GM06990 (cell line): Measurements from ENCODE around the gene TTLL6.

Experiments used
- DNase-seq: peaks from one replicate; pipeline ENCODE4 v3.0.0-alpha.2; 2011; ENCODE audit not compliant: insufficient read length; ENCODE audit errors: extremely low read depth
- H3K27me3 ChIP-seq: replicated peaks from 2 replicates; pipeline ENCODE4 v1.6.0; 2011; ENCODE audit warnings: low read length; ENCODE audit not compliant: control insufficient read depth, insufficient read depth
- H3K36me3 ChIP-seq: 2 replicates; pipeline ENCODE4 v1.5.1; 2011; ENCODE audit warnings: low read length; ENCODE audit not compliant: control insufficient read depth, insufficient read depth
- H3K4me3 ChIP-seq: replicated peaks from 2 replicates; pipeline ENCODE4 v1.5.1; 2011; ENCODE audit warnings: low read depth, mild to moderate bottlenecking, control low read depth, low read length
- TF ChIP-seq, protein P1 (sequence below): IDR thresholded peaks from 2 replicates; pipeline ENCODE4 v1.5.1; 2011; ENCODE audit warnings: low read length, control low read depth, mild to moderate bottlenecking, inconsistent platforms; ENCODE audit not compliant: insufficient read depth, poor library complexity, severe bottlenecking

Gene TTLL6

DNA sequence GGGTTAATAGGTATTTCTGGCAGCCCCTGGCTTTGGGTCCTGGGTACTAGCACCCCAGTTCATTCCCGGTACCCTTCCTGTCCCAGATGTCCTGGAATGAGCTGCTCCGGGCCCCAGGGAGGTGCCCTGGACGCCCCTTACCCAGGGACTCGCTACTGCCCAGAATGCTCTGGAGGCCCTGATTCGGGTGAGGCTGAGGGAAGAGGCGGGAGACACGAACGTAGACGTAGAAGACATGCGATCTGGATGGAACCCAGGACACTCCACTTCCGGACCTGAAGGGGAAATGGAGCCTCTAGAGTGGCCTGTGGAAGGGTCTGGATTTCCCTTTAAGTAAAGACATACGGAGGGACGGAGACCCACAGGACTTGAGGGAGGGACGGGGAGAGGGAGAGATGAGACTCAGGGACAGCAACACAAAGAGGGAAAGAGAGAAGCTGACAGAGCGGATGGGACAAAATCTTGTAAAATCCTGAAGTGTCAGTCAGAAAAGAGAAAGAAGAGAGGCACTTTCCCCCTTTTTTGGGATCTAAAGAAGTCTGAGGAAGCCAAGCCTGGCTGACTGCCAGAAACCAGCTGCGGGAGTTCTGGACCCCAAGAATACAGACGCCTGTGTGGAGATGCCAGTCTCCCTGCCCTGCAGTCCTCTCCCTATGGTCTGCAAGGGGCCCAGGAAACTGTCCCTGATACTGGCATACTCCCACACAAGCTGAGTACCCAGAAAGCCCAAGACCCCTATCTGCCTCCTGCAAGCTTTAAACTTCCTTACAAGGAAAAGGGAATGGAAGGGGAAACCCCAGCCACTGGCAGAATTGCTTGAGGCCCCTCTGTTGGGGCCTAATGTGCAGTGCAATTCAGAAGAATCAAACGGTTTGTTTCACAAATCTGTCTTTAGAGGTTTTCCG lies 87.4 kb downstream of the TTLL6 start:
- DNase-seq: no peak
- no peak overlapping the region for H3K4me3 ChIP-seq
- no peaks in the 10 kb centered on the region for H3K36me3 ChIP-seq
- H3K27me3 ChIP-seq: peaks cover 7% of the 10 kb centered on the region
- TF ChIP-seq, protein P1, sequence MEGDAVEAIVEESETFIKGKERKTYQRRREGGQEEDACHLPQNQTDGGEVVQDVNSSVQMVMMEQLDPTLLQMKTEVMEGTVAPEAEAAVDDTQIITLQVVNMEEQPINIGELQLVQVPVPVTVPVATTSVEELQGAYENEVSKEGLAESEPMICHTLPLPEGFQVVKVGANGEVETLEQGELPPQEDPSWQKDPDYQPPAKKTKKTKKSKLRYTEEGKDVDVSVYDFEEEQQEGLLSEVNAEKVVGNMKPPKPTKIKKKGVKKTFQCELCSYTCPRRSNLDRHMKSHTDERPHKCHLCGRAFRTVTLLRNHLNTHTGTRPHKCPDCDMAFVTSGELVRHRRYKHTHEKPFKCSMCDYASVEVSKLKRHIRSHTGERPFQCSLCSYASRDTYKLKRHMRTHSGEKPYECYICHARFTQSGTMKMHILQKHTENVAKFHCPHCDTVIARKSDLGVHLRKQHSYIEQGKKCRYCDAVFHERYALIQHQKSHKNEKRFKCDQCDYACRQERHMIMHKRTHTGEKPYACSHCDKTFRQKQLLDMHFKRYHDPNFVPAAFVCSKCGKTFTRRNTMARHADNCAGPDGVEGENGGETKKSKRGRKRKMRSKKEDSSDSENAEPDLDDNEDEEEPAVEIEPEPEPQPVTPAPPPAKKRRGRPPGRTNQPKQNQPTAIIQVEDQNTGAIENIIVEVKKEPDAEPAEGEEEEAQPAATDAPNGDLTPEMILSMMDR: no peak

DNA sequence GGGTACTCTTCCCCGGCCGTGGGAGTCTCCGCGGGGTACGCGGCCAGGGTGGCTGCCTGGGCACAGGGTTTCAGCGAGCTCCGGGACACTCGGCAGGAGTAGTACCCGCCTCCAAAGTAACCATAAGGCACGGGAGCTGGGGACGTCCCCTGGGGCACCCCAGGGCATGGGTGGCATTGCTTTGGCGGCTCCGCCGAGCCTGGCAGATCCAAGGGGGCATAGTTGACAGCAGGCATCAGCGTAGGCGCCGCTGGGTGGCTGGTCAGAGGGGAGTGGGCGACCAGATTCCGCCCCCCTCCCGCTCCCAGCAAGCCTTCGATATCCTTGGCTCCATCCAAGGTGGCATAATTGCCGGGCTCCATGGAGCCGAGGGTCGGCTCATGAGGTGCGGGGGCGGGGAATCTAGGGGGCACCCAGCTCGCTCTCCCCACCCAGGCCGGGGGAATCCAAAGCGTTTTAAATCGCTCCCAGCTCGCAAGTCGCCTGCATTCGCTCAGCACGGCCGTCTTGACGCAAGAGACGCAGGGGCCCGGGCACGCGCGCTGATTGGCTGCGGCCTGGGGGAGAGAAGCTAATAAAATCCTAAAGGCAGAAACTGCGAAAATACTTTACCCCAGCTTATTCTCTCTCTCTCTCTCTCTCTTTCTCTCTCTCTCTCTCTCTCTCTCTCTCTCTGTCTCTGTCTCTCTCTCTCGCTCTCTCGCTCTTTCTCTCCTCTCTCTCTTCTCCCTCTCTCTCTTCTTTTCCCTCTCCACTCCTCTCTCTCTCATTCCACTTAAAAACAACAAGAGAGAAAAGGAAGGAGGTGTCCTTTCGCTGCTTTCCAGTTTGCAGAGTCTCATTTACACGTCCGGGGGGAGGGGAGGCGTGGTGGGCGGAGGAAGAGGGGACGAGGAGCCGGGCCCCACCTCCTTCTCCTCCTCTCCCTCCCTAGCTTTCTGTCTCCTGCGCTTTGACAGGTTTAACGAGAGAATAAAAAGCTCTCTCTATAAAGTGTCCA lies 88.5 kb downstream of the TTLL6 start, which contains the start of gene HOXB13:
HOXB13 (minus strand) TSS at position 519 of the 1,000 bp plus-strand sequence; CDS start at position 362, 157 bp downstream.
- no peak within 1 kb of the TSS for H3K4me3 ChIP-seq
- peaks cover 7% of the 10 kb centered on the region for H3K27me3 ChIP-seq
- TF ChIP-seq, protein P1: no peak
- DNase-seq: no peak
- no peaks in the 10 kb centered on the region for H3K36me3 ChIP-seq

DNA sequence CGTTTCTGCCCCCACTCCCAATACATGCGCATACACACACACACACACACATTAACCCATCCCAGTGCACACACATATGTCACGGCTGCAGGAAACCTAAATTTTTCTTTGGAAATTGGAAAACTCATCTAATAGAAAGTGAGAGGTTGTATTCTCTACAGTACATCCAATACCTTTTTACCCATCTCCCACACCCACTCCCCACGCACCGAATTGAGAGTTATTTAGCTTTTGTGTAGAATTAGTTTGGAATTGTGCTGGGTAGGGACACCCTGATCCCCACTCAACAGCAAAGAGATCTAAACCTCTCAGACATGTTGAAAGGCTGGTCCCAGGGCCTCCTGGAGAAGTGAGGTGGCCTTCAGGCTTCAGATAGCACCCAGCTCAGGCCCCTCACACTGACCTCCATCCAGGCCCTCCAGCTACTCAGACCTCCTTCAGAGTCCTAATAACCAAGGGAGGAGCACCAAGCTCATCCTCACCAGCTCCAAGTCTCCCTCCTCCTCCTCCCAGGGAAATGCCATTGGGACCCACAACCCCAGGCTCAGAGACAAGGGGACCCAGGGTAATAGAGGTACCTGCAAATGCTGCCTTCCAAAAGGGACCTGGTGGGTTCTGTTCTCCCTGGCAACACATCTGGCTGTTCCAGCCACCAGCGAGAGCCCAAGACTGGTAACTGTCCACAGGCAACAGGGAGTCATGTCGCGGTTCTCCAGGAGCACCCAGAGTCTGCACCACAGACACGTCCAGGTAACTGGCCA lies 89.4 kb downstream of the TTLL6 start:
- Histone ChIP-seq H3K4me3 (no peak overlapping the region), H3K36me3 (no peaks in the 10 kb centered on the region), H3K27me3 (peaks cover 5% of the 10 kb centered on the region)
- TF ChIP-seq, protein P1: no peak
- DNase-seq: no peak

DNA sequence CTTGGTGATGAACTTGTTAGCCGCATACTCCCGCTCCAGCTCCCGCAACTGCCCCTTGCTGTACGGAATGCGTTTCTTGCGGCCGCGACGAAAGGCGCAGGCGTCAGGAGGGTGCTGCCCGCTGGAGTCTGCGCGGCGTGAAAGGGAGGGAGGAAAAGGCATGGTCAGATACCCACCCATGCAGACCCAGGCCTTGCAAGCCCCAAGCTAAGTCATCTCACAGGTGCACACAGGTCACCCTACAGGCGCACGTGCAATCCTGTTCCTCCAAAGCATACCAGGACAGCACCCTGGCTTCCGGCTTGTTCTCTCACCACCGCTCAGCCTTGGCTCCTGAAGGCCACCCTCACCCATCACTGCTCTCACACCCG lies 90.1 kb downstream of the TTLL6 start:
- H3K27me3 ChIP-seq: peaks cover 5% of the 10 kb centered on the region
- DNase-seq: no peak
- no peak overlapping the region for H3K4me3 ChIP-seq
- TF ChIP-seq, protein P1: no peak
- no peaks in the 10 kb centered on the region for H3K36me3 ChIP-seq
